SKM-1 (cell line): ENCODE data around the gene GZMH.
"Not testable (repeated sequence)": the region's sequence is repeated elsewhere in the genome, so short reads cannot be mapped to it uniquely, and the experiment has no call there.

ENCODE experiments used
- DNase-seq: peaks from one replicate; lab custom pipeline; 2025; ENCODE audit not compliant: unreplicated experiment; lab: John Stamatoyannopoulos, UW

The GZMH gene

GRCh38 chr14:24609655-24610344, at the start of gene GZMH:
GZMH (minus strand) TSS chr14:24609685; CDS start chr14:24609613, 72 bp downstream.
- DNase-seq = no peak

DNA sequence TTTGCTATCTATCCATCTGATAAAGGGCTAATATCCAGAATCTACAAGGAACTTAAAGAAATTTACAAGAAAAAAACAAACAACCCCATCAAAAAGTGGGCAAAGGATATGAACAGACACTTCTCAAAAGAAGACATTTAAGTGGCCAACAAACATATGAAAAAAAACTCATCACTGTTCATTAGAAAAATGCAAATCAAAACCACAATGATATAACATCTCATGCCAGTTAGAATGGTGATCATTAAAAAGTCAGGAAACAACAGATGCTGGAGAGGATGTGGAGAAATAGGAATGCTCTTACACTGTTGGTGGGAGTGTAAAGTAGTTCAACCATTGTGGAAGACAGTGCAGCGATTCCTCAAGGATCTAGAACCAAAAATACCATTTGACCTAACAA, 38.9 kb upstream of the GZMH start:
- DNase-seq = not testable (repeated sequence)

DNA sequence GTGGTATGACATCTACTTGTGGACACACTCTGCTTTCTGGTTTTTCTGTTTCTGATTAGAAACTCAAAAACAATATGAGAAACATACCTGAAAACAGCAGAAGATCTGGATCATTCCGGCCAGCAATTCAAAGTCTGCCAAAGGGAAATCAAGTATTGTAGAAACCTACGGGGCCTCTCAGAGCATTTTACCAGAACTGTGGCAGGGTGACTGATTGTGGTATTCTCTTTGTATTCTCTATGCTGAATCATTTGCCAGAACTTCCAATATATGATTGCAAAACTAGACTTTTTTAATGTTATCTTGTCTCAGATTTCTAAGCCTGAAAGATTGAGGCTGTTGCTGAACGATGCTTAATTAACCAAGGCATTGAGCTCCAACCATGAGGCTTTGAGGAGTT, 30.4 kb upstream of the GZMH start:
- no peak for DNase-seq

DNA sequence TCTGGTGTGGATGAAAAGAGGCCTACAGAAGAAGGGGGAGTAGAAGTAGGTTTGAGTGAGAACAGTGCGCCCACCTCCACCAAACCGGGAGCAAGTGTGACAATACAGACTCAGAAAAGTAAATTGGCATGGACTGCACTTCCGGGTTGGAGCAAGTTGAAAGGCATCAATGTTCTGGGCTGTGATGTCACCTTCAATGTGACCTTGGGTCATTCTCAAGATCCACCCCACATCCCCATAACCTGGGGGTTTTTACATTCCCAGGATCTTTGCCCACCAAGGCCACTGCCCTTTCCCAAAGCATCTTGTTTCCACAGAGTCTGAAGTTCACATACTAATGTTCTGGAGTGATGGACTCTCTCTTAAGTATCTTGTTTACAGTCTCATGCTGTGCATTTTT, 29.8 kb upstream of the GZMH start:
- no peak for DNase-seq

DNA sequence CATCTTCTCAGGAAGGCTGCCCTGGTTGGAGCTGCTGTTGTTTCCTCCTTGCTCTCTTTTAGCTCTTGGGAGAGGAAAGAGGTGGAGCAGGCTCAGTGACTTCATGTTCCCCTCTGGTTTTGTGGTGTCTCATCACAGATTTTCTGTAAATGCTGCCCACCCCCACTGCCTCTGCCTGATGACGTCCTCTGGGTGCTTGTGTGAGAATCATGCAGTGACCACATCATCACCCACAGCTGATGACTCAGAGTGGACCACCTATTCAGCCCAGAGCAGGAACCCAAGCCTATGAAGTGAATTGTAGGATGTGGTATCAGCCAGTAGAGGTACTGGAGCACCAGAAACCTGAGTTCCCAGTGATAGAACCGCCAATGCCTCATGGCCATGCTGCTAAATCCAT, 24.7 kb upstream of the GZMH start, which contains the start of gene GZMB:
TSS of gene GZMB (minus strand) at position 33 of the 400 bp plus-strand sequence. CDS start at position 3, 30 bp downstream.
- no peak for DNase-seq

DNA sequence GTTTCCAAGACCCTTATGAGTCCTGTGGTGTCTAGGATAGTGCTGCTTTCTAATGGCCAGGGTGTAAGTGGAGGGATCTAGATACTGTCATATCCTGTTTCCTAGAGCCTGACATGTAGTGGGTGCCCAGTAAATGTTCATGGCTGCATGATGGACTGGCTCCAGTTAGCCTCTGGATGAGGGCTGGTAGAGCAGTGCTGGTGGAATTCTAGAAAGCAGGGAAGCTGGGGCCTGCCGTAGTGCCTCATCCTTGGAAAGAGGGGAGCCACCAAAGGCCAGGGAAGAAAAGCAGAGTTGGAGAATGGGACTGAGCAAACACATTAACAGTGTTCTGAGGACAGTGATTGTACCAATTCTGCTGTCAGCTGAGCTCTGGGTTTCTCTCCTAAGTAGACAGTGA, 23.9 kb upstream of the GZMH start:
- DNase-seq = no peak

DNA sequence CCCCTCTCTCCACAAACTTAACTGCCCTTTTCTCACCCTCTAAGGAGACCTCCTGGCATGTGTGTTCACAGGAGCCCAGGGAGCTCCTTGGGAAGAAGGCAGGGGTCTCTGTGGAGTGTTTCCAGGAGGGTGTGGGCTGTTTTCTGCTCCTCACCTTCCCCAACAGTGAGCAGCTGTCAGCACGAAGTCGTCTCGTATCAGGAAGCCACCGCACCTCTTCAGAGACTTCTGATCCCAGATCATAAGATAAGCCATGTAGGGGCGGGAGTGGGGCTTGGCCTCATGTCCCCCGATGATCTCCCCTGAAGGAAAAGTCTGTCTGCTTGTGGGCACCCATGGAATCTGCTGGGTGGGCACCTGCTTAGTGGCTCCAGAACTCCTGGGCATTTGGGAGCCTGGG, 23.3 kb upstream of the GZMH start:
- DNase-seq = no peak

DNA sequence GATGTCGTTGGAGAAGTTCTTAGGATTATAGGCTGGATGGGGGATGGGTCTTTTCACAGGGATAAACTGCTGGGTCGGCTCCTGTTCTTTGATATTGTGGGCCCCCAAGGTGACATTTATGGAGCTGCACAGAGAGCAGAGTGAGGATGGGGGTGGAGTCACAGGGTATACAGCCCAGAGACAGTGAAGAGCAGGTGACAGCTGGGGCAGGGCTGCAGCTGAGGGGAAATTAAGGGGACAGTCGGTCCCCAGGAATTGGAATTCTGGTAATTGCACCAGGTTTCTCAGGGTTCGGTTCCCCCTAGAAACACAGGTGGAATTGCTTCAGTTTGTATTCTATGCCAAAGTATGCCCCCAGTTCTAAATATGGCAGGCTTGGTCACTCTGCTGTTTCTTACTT, 22.9 kb upstream of the GZMH start:
- no peak for DNase-seq

GRCh38 chr14:24631749-24632335, 22.4 kb upstream of the GZMH start:
- no peak for DNase-seq

DNA sequence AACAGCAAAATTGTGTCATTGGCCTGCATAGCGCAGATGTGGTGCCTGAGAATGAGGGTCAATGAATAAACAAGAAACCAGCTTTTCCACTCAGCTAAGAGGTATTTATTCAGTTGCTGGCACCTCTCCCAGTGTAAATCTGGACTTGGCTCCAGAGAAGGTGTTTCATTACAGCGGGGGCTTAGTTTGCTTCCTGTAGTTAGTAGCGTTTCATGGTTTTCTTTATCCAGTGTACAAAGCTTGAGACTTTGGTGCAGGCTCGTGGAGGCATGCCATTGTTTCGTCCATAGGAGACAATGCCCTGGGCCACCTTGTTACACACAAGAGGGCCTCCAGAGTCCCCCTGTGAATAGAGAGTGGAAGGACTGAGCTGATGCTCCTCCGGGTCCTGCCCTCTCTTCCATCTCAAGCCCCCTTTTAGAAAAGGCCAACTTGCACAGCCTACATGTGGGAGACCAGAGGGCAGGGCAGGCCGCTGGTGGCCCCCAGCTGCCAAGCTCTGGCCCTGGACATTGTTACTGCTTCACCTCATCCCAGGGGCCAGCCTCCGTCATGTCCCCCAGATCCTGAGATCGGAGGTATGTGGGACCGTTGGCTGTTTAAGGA, 21.5 kb upstream of the GZMH start:
- no peak for DNase-seq

GRCh38 chr14:24630087-24630871, 20.8 kb upstream of the GZMH start:
- no peak for DNase-seq

DNA sequence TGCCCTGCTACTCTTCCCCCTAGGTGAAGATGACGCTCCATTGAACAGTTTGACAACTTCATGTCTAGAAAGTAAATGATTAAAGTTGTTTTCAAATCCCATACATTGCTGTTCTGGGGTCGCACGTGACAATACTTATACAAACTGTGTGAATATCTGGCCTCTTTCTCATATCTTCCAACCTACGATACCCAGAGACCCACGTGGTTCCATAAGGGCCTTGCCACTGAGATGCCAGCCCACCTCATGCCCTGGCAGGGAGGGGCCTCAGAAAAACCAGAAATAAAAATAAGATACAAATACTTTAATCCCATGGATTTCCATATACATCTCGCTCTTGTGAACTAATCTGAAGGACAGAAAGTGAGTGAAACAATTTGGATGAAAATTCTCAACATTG, 20.0 kb upstream of the GZMH start:
- no peak for DNase-seq

DNA sequence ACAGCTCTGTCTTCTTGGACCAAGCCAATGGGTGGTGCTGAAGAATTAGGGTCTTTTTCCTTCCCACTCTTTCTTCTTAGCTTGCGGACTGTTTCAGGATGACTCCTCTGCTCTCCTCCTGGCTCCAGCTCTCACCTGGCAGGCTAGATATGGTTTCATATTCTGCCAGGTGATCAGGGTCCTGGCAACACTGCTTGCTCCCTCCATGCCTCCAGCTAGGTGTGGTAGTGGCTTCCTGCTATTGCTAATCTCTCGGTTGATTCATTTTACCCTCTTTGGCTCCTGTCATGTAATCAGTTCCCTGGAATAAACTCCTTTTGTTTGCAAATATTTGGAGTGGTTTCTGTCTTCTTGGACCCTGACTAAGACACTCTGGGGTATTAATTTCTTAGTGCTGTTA, 4.3 kb upstream of the GZMH start:
- no peak for DNase-seq

- DNase-seq = no peak
These were observed 3.8 kb upstream of the GZMH start for GRCh38 chr14:24613241-24613640.

DNA sequence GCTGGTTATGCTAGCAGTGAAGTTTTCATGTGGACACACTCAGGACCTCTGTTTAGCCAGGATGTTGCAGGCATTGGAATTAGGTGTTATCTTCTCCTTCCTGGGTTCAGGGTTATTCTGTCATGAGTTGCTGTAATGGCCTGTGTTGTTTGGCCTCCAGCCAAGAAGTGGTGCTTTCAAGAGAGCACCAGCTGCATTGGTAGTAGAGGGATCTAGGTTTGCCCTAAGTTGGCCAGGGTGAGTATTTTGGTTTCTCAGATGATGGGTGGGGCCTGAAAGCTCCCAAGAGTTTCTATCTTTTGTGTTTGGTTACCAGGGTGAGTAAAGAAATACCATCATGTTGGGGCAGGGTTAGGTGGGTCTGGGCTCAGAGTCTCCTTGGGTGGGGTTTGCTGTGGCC, 2.7 kb upstream of the GZMH start:
- no peak for DNase-seq

GRCh38 chr14:24607635-24608514, 1.6 kb downstream of the GZMH start:
- DNase-seq = no peak

DNA sequence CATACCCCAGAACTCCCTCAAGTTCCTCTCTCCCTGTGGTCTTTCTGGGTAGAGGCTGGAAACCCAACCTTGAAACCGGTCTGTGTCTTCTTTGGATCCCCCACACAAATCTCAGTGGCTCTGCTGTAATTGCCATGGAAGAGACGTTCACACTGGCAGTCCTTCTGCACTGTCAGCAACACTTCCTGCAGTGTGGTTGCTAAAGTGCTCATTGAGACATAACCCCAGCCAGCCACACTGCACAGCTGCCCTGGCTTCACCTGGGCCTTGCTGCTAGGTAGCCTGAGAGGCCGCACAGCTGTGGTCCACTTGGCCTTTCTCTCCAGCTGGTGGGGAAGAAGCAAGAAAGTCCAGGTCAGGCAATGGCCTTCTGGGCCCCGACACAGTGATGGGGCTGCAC, 2.4 kb downstream of the GZMH start:
- DNase-seq = no peak

GRCh38 chr14:24606297-24606696, 3.2 kb downstream of the GZMH start:
- DNase-seq = no peak

DNA sequence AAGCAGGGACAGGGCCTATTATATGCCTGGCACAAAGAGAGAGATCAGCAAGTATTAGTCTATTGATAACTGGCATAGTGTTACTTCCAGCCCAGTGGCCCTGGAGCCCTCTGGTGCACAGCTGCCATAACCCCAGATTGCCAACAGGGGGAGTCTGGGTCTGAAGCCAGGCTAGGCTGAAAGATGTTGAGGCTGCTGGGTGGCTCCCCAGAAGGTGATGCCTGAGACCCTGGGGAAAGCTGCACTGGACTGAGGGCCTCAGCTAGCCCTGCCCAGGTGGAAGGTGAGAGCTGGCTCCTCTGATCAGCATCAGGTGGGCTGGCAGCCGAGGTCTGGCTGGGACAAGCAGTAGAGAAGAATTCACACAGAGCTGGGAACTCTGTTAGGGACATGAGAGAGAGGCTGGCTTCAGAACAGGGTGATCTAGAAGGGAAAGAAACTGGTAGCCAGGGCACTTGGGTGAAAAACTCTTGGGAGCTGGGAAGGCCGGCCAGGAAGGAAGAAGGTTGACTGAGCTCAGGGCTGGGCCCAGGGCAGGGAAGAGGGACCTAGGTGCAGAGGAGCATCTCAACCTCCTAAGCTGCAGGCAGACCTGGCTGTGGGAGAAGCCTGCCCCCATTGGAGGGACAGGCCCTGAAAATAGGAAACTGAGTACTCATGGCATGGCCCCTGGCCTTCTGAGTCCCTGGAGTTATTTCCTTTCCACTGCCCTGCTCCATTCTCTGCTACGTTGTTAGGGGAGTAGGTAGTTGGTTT, 3.9 kb downstream of the GZMH start:
- no peak for DNase-seq

DNA sequence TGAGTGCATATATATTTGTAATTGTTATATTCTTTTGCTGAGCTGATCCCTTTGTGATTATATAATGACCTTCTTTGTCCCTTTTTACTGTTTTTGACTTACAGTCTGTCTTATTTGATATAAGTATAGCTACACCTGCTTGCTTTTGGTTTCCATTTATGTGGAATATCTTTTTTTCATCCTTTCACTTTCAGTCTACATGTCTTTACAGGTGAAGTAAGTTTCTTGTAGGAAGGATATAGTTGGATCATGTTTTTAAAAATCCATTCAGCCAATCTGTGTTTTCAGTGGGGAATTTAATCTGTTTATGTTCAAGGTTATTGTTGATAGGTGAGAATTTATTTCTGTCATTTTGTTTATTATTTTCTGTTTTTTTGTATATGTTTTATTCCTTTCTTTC, 12.1 kb downstream of the GZMH start:
- DNase-seq = no peak
